H9 (cell line): Measurements from ENCODE around the gene LSS. TPM values are rescaled to one million over a fixed set of nuclear protein-coding genes. Genes with fewer than 3 reads are reported as not detected.

ENCODE experiments used
- DNase-seq: peaks from one replicate; pipeline ENCODE4 v3.0.0-alpha.2; 2017
- H2AFZ ChIP-seq: one replicate; pipeline ENCODE4 v1.6.1; 2013; ENCODE audit warnings: mild to moderate bottlenecking, low read length, control low read depth, moderate library complexity
- H2AK5ac ChIP-seq: 2 replicates; pipeline ENCODE4 v1.6.1; 2013; ENCODE audit warnings: low read length, control low read depth, mixed read lengths; ENCODE audit not compliant: insufficient read length
- H2BK120ac ChIP-seq: one replicate; pipeline ENCODE4 v1.6.1; 2013; ENCODE audit warnings: low read depth, mild to moderate bottlenecking, low read length, control low read depth, inconsistent platforms; ENCODE audit not compliant: poor library complexity, severe bottlenecking
- H2BK12ac ChIP-seq: 2 replicates; pipeline ENCODE4 v1.6.1; 2013; ENCODE audit warnings: low read length, control low read depth, mixed read lengths, low read depth; ENCODE audit not compliant: insufficient read length
- H2BK15ac ChIP-seq: 2 replicates; pipeline ENCODE4 v1.6.1; 2013; ENCODE audit warnings: low read depth, low read length, control low read depth
- H2BK20ac ChIP-seq: one replicate; pipeline ENCODE4 v1.6.1; 2013; ENCODE audit warnings: low read depth, mild to moderate bottlenecking, low read length, control low read depth, inconsistent platforms; ENCODE audit not compliant: poor library complexity, severe bottlenecking
- H2BK5ac ChIP-seq: 2 replicates; pipeline ENCODE4 v1.6.1; 2013; ENCODE audit warnings: low read length, control low read depth, mixed read lengths; ENCODE audit not compliant: insufficient read length
- H3K14ac ChIP-seq: 2 replicates; pipeline ENCODE4 v1.6.1; 2013; ENCODE audit warnings: low read length, control low read depth; ENCODE audit not compliant: insufficient read depth
- H3K18ac ChIP-seq: 2 replicates; pipeline ENCODE4 v1.6.1; 2013; ENCODE audit warnings: low read depth, mild to moderate bottlenecking, mixed read lengths, low read length, control low read depth; ENCODE audit not compliant: insufficient read length
- H3K23ac ChIP-seq: 2 replicates; pipeline ENCODE4 v1.6.1; 2013; ENCODE audit warnings: low read length, control low read depth, mixed read lengths, low read depth; ENCODE audit not compliant: insufficient read length
- H3K23me2 ChIP-seq: 2 replicates; pipeline ENCODE4 v1.6.1; 2013; ENCODE audit warnings: low read depth, mild to moderate bottlenecking, mixed read lengths, low read length, control low read depth; ENCODE audit not compliant: insufficient read length, poor library complexity, severe bottlenecking
- H3K27ac ChIP-seq: 2 replicates; pipeline ENCODE4 v1.5.1; 2013; ENCODE audit warnings: low read length, control low read depth, mixed read lengths, low read depth; ENCODE audit not compliant: insufficient read length
- H3K27me3 ChIP-seq: 2 replicates; pipeline ENCODE4 v1.6.1; 2013; ENCODE audit warnings: low read length, control low read depth, inconsistent platforms; ENCODE audit not compliant: insufficient read depth
- H3K4ac ChIP-seq: 2 replicates; pipeline ENCODE4 v1.6.1; 2013; ENCODE audit warnings: low read depth, mild to moderate bottlenecking, control low read depth, inconsistent platforms, low read length, moderate library complexity
- H3K4me1 ChIP-seq: 2 replicates; pipeline ENCODE4 v1.6.1; 2013; ENCODE audit warnings: low read length, control low read depth, inconsistent platforms; ENCODE audit not compliant: insufficient read depth
- H3K4me2 ChIP-seq: 2 replicates; pipeline ENCODE4 v1.6.1; 2013; ENCODE audit warnings: low read length, control low read depth, mixed read lengths; ENCODE audit not compliant: insufficient read length, insufficient read depth
- H3K56ac ChIP-seq: 2 replicates; pipeline ENCODE4 v1.6.1; 2013; ENCODE audit warnings: low read depth, mild to moderate bottlenecking, mixed read lengths, low read length, control low read depth; ENCODE audit not compliant: insufficient read length
- H3K79me1 ChIP-seq: 2 replicates; pipeline ENCODE4 v1.6.1; 2013; ENCODE audit warnings: low read depth, mild to moderate bottlenecking, moderate library complexity, low read length, control low read depth, inconsistent platforms; ENCODE audit not compliant: insufficient read depth, poor library complexity, severe bottlenecking
- H3K79me2 ChIP-seq: 2 replicates; pipeline ENCODE4 v1.6.1; 2013; ENCODE audit warnings: low read length, control low read depth, inconsistent platforms; ENCODE audit not compliant: insufficient read depth
- H3K9ac ChIP-seq: 2 replicates; pipeline ENCODE4 v1.6.1; 2013; ENCODE audit warnings: low read length, control low read depth, mixed read lengths; ENCODE audit not compliant: insufficient read length; ENCODE audit errors: extremely low read depth
- H3K9me3 ChIP-seq: one replicate; pipeline ENCODE4 v1.6.1; 2013; ENCODE audit warnings: low read depth, low read length, inconsistent platforms; ENCODE audit not compliant: control insufficient read depth
- H3T11ph ChIP-seq: one replicate; pipeline ENCODE4 v1.6.1; 2013; ENCODE audit warnings: mild to moderate bottlenecking, low read length, control low read depth, inconsistent platforms
- H4K20me1 ChIP-seq: one replicate; pipeline ENCODE4 v1.6.1; 2013; ENCODE audit not compliant: control insufficient read depth, insufficient read length, insufficient read depth
- H4K5ac ChIP-seq: 2 replicates; pipeline ENCODE4 v1.6.1; 2013; ENCODE audit warnings: low read depth, mild to moderate bottlenecking, mixed read lengths, low read length, control low read depth; ENCODE audit not compliant: insufficient read length
- H4K8ac ChIP-seq: replicated peaks from 2 replicates; pipeline ENCODE4 v1.6.1; 2013; ENCODE audit warnings: low read length, control low read depth, mixed read lengths, low read depth; ENCODE audit not compliant: insufficient read length
- H4K91ac ChIP-seq: 2 replicates; pipeline ENCODE4 v1.6.1; 2013; ENCODE audit warnings: low read depth, mild to moderate bottlenecking, moderate library complexity, mixed read lengths, low read length, control low read depth; ENCODE audit not compliant: insufficient read length
- H3K27ac Mint-ChIP-seq, 3 experiments: 2 replicates in 2 of 3; 3 replicates in 1 of 3; pipeline ENCODE4 v1.8.0; 2020 to 2021; ENCODE audit warnings: mixed read lengths in 3 of 3, mild to moderate bottlenecking in 1 of 3, moderate library complexity in 1 of 3
- H3K27me3 Mint-ChIP-seq: 2 replicates; pipeline ENCODE4 v1.8.0; 2021; ENCODE audit warnings: low read depth, mild to moderate bottlenecking, moderate library complexity, mixed read lengths
- H3K36me3 Mint-ChIP-seq, 3 experiments: 2 replicates in 2 of 3; 3 replicates in 1 of 3; pipeline ENCODE4 v1.8.0; 2020 to 2021; ENCODE audit warnings: low read depth in 3 of 3, mixed read lengths in 3 of 3; ENCODE audit not compliant: insufficient read depth in 1 of 3
- H3K4me1 Mint-ChIP-seq, 2 experiments: 2 replicates each; pipeline ENCODE4 v1.8.0; 2020; ENCODE audit warnings: mixed read lengths in 2 of 2
- H3K4me3 Mint-ChIP-seq, 2 experiments: 2 replicates in 1 of 2; 3 replicates in 1 of 2; pipeline ENCODE4 v1.8.0; 2020 to 2021; ENCODE audit warnings: mild to moderate bottlenecking in 2 of 2, mixed read lengths in 2 of 2, moderate library complexity in 1 of 2
- H3K9me3 Mint-ChIP-seq, 2 experiments: 2 replicates in 1 of 2; 3 replicates in 1 of 2; pipeline ENCODE4 v1.8.0; 2020; ENCODE audit warnings: mild to moderate bottlenecking in 2 of 2, mixed read lengths in 2 of 2, moderate library complexity in 1 of 2
- WGBS: extraction: QIAGEN DNeasy Blood & Tissue Kit; methylation state at CpG from one replicate; pipeline ENCODE4 v1.1.7; 2013; ENCODE audit warnings: missing lambda C conversion rate, low lambda C conversion rate, mixed read lengths; ENCODE audit not compliant: insufficient read length; ENCODE audit errors: extremely low coverage; 5-methylcytosine and 5-hydroxymethylcytosine counted together
- total RNA-seq: library from RNA; stranded (reverse); gene quantifications from 2 replicates; pipeline ENCODE4 v1.2.1, GENCODE V29; 2021
- TF ChIP-seq, protein P1 (sequence below): fragments of 200-600 bp; sonication (generic); conservative IDR thresholded peaks from 3 replicates; pipeline ENCODE4 v1.8.0; 2021; ENCODE audit warnings: antibody characterized with exemption, mild to moderate bottlenecking

Gene LSS
- total RNA-seq, 1 experiment from 2014 or later: 69.2 TPM

DNA sequence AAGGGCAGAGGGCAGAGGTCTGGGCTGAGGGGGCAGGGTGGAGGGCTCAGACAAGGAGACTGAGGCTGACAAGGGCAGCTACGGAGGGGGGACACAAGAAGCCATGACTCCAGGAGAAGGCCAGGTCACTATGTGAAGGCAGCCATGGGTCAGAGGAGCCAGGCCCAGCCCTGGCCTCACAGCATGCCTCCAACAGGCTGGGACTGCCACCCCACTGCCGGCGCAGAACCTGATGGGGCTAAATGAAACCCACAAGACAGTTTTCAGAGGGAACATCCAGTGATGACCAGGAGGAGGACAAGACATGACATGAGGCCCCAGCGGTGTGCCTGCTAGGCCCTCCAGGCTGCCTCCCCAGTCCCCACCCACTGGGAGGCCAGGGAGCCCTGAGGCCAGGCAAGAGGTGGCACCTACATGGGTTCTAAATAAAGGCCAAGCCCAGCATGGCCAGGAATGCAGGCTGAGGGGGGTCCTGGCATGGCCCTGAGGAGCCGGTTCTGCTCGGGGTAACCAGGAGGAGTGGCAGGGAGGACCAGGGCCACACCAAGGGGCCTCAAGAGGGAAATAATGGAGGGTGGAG, 27.3 kb upstream of the LSS start:
- no peaks in the 10 kb centered on the region for H3K27me3 Mint-ChIP-seq
- Histone ChIP-seq H3K14ac (no peak overlapping the region), H3K9me3 (no peaks in the 10 kb centered on the region), H3T11ph (no peak overlapping the region), H3K23ac (no peak overlapping the region), H2BK5ac (no peak overlapping the region), H2AFZ (no peak overlapping the region), H4K5ac (no peak overlapping the region), H3K27me3 (no peaks in the 10 kb centered on the region), H4K91ac (no peak overlapping the region), H2BK15ac (no peak overlapping the region), H3K4me2 (no peak overlapping the region), H3K23me2 (no peaks in the 10 kb centered on the region), H3K18ac (no peak overlapping the region), H4K20me1 (no peaks in the 10 kb centered on the region), H3K79me2 (no peaks in the 10 kb centered on the region), H3K79me1 (no peaks in the 10 kb centered on the region), H2BK20ac (no peak overlapping the region), H3K56ac (no peak overlapping the region), H4K8ac (no peak overlapping the region), H2BK120ac (no peak overlapping the region), H2AK5ac (no peak overlapping the region), H3K9ac (no peak overlapping the region), H3K4me1 (no peaks in the 10 kb centered on the region), H2BK12ac (no peak overlapping the region), H3K27ac (no peak overlapping the region), H3K4ac (no peak overlapping the region)
- H3K4me1 Mint-ChIP-seq: no peaks in the 10 kb centered on the region
- peaks cover 53 to 93% (median 78%) of the 10 kb centered on the region in 3 experiments; a peak in 6 of 7 replicates for H3K36me3 Mint-ChIP-seq
- no peak overlapping the region for H3K27ac Mint-ChIP-seq
- DNase-seq: no peak
- H3K9me3 Mint-ChIP-seq: no peaks in the 10 kb centered on the region
- TF ChIP-seq, protein P1, sequence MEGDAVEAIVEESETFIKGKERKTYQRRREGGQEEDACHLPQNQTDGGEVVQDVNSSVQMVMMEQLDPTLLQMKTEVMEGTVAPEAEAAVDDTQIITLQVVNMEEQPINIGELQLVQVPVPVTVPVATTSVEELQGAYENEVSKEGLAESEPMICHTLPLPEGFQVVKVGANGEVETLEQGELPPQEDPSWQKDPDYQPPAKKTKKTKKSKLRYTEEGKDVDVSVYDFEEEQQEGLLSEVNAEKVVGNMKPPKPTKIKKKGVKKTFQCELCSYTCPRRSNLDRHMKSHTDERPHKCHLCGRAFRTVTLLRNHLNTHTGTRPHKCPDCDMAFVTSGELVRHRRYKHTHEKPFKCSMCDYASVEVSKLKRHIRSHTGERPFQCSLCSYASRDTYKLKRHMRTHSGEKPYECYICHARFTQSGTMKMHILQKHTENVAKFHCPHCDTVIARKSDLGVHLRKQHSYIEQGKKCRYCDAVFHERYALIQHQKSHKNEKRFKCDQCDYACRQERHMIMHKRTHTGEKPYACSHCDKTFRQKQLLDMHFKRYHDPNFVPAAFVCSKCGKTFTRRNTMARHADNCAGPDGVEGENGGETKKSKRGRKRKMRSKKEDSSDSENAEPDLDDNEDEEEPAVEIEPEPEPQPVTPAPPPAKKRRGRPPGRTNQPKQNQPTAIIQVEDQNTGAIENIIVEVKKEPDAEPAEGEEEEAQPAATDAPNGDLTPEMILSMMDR: no peak
- no peak overlapping the region for H3K4me3 Mint-ChIP-seq
- WGBS: no CpG with 5 or more reads among the region's 6 CpGs
